Measurements from ENCODE around the gene DENND6B.

DENND6B gene

GRCh38 chr22:50287731-50288130 is 39.1 kb downstream of the DENND6B start:
- no peak for ATAC-seq (replicated peaks)
- peaks cover 10 to 32% of the 10 kb centered on the region in 2 donors for H3K27me3 Mint-ChIP-seq
- H3K4me3 Mint-ChIP-seq, result no peak overlapping the region
- no peaks in the 10 kb centered on the region for H3K9me3 Mint-ChIP-seq
- peaks cover 3% of the 10 kb centered on the region for H3K36me3 Mint-ChIP-seq (ENCODE audit: insufficient read depth)
- peaks cover 0 to 6% of the 10 kb centered on the region in 2 donors for H3K4me1 Mint-ChIP-seq (ENCODE audit: low read depth in 2 of 2)
- no peak for DNase-seq
- H3K27ac Mint-ChIP-seq, result no peak overlapping the region

- Mint-ChIP-seq H3K27ac (no peak overlapping the region), H3K4me3 (no peak overlapping the region), H3K9me3 (no peaks in the 10 kb centered on the region), H3K36me3 (ENCODE audit: insufficient read depth) (peaks cover under 1% of the 10 kb centered on the region), H3K27me3 (peaks cover 4 to 23% of the 10 kb centered on the region in 2 donors), H3K4me1 (ENCODE audit: low read depth in 2 of 2) (no peaks in the 10 kb centered on the region)
- ATAC-seq (replicated peaks) (no peak), DNase-seq (no peak)
These were observed 40.0 kb downstream of the DENND6B start for GRCh38 chr22:50286701-50287318.

- no peak overlapping the region for H3K4me3 Mint-ChIP-seq
These were observed 40.5 kb downstream of the DENND6B start for GRCh38 chr22:50286275-50286674.

GRCh38 chr22:50285568-50286229 is 41.1 kb downstream of the DENND6B start:
- H3K36me3 Mint-ChIP-seq (ENCODE audit: insufficient read depth), result peaks cover 1% of the 10 kb centered on the region
- no peak overlapping the region for H3K27ac Mint-ChIP-seq
- no peaks in the 10 kb centered on the region for H3K9me3 Mint-ChIP-seq
- peaks cover 0 to 12% of the 10 kb centered on the region in 2 donors for H3K27me3 Mint-ChIP-seq
- ATAC-seq (replicated peaks), result no peak
- H3K4me1 Mint-ChIP-seq (ENCODE audit: low read depth in 2 of 2), result no peaks in the 10 kb centered on the region
- H3K4me3 Mint-ChIP-seq, result no peak overlapping the region
- no peak for DNase-seq

More at GRCh38 chr22:50286275-50286674, 40.5 kb downstream of the DENND6B start:
- no peaks in the 10 kb centered on the region for H3K9me3 Mint-ChIP-seq
- H3K36me3 Mint-ChIP-seq (ENCODE audit: insufficient read depth), result no peaks in the 10 kb centered on the region
- H3K27me3 Mint-ChIP-seq, result peaks cover 0 to 18% of the 10 kb centered on the region in 2 donors
- no peak overlapping the region for H3K27ac Mint-ChIP-seq
- DNase-seq, result no peak
- no peaks in the 10 kb centered on the region for H3K4me1 Mint-ChIP-seq (ENCODE audit: low read depth in 2 of 2)
- ATAC-seq (replicated peaks), result no peak

GRCh38 chr22:50284479-50284878 is 42.3 kb downstream of the DENND6B start:
- H3K36me3 Mint-ChIP-seq (ENCODE audit: insufficient read depth), result peaks cover 4% of the 10 kb centered on the region
- H3K9me3 Mint-ChIP-seq, result no peaks in the 10 kb centered on the region
- H3K4me1 Mint-ChIP-seq (ENCODE audit: low read depth in 2 of 2), result no peaks in the 10 kb centered on the region
- DNase-seq, result no peak
- no peak overlapping the region for H3K4me3 Mint-ChIP-seq
- H3K27me3 Mint-ChIP-seq, result peaks cover 0 to 7% of the 10 kb centered on the region in 2 donors
- no peak for ATAC-seq (replicated peaks)
- H3K27ac Mint-ChIP-seq, result no peak overlapping the region

- no peak overlapping the region for H3K4me3 Mint-ChIP-seq
- ATAC-seq (replicated peaks) (no peak), DNase-seq (no peak)
- peaks cover 0 to 7% of the 10 kb centered on the region in 2 donors for H3K27me3 Mint-ChIP-seq
- no peak overlapping the region for H3K27ac Mint-ChIP-seq
- H3K36me3 Mint-ChIP-seq (ENCODE audit: insufficient read depth), result peaks cover 4% of the 10 kb centered on the region
- H3K9me3 Mint-ChIP-seq, result no peaks in the 10 kb centered on the region
- no peaks in the 10 kb centered on the region for H3K4me1 Mint-ChIP-seq (ENCODE audit: low read depth in 2 of 2)
These were observed 43.0 kb downstream of the DENND6B start for GRCh38 chr22:50283821-50284220.

GRCh38 chr22:50282361-50283155 is 44.3 kb downstream of the DENND6B start:
- Mint-ChIP-seq H3K4me1 (ENCODE audit: low read depth in 2 of 2) (no peaks in the 10 kb centered on the region), H3K4me3 (no peak overlapping the region), H3K9me3 (no peaks in the 10 kb centered on the region), H3K27ac (no peak overlapping the region), H3K27me3 (peaks cover 0 to 7% of the 10 kb centered on the region in 2 donors), H3K36me3 (ENCODE audit: insufficient read depth) (peaks cover 4% of the 10 kb centered on the region)
- DNase-seq, result no peak
- no peak for ATAC-seq (replicated peaks)

- H3K27me3 Mint-ChIP-seq, result peaks cover 0 to 7% of the 10 kb centered on the region in 2 donors
- no peaks in the 10 kb centered on the region for H3K9me3 Mint-ChIP-seq
- no peak overlapping the region for H3K27ac Mint-ChIP-seq
- ATAC-seq (replicated peaks), result no peak
- peaks cover 4% of the 10 kb centered on the region for H3K36me3 Mint-ChIP-seq (ENCODE audit: insufficient read depth)
- no peak overlapping the region for H3K4me3 Mint-ChIP-seq
- H3K4me1 Mint-ChIP-seq (ENCODE audit: low read depth in 2 of 2), result no peaks in the 10 kb centered on the region
- no peak for DNase-seq
These were observed 44.9 kb downstream of the DENND6B start for GRCh38 chr22:50281957-50282356.

- ATAC-seq (replicated peaks), result no peak
- no peak overlapping the region for H3K27ac Mint-ChIP-seq
These were observed 45.4 kb downstream of the DENND6B start for GRCh38 chr22:50281384-50281760.

GRCh38 chr22:50280708-50281383 is 46.0 kb downstream of the DENND6B start:
- ATAC-seq (replicated peaks) (no peak), DNase-seq (no peak)
- no peak overlapping the region for H3K27ac Mint-ChIP-seq
- H3K27me3 Mint-ChIP-seq, result peaks cover 0 to 7% of the 10 kb centered on the region in 2 donors
- H3K36me3 Mint-ChIP-seq (ENCODE audit: insufficient read depth), result peaks cover 8% of the 10 kb centered on the region
- H3K4me3 Mint-ChIP-seq, result no peak overlapping the region
- H3K4me1 Mint-ChIP-seq (ENCODE audit: low read depth in 2 of 2), result no peaks in the 10 kb centered on the region
- H3K9me3 Mint-ChIP-seq, result no peaks in the 10 kb centered on the region

More at GRCh38 chr22:50281384-50281760, 45.4 kb downstream of the DENND6B start:
- no peaks in the 10 kb centered on the region for H3K9me3 Mint-ChIP-seq
- no peaks in the 10 kb centered on the region for H3K4me1 Mint-ChIP-seq (ENCODE audit: low read depth in 2 of 2)
- H3K27me3 Mint-ChIP-seq, result peaks cover 0 to 7% of the 10 kb centered on the region in 2 donors
- no peak overlapping the region for H3K4me3 Mint-ChIP-seq
- H3K36me3 Mint-ChIP-seq (ENCODE audit: insufficient read depth), result peaks cover 7% of the 10 kb centered on the region
- DNase-seq, result no peak

- no peak for DNase-seq
- Mint-ChIP-seq H3K36me3 (ENCODE audit: insufficient read depth) (peaks cover 13% of the 10 kb centered on the region), H3K27me3 (peaks cover 0 to 7% of the 10 kb centered on the region in 2 donors), H3K9me3 (no peaks in the 10 kb centered on the region), H3K4me3 (no peak overlapping the region), H3K4me1 (ENCODE audit: low read depth in 2 of 2) (no peaks in the 10 kb centered on the region), H3K27ac (no peak overlapping the region)
- ATAC-seq (replicated peaks), result no peak
These were observed 46.6 kb downstream of the DENND6B start for GRCh38 chr22:50280022-50280707.

- no peaks in the 10 kb centered on the region for H3K9me3 Mint-ChIP-seq
- no peak overlapping the region for H3K4me3 Mint-ChIP-seq
- peaks cover 0 to 2% of the 10 kb centered on the region in 2 donors for H3K27me3 Mint-ChIP-seq
- peaks cover 2 to 4% of the 10 kb centered on the region in 2 donors for H3K4me1 Mint-ChIP-seq (ENCODE audit: low read depth in 2 of 2)
- H3K27ac Mint-ChIP-seq, result no peak overlapping the region
- ATAC-seq (replicated peaks) (no peak), DNase-seq (no peak)
- H3K36me3 Mint-ChIP-seq (ENCODE audit: insufficient read depth), result peaks cover 15% of the 10 kb centered on the region
These were observed 47.7 kb downstream of the DENND6B start for GRCh38 chr22:50278956-50279619.

Measured in effector memory CD8-positive, alpha-beta T cell (primary cell).